GM12873 (cell line): ENCODE results near the gene PLEKHA3.

Experiments used
- TF ChIP-seq, protein P1 (sequence below): IDR thresholded peaks from 2 replicates; pipeline ENCODE4 v1.5.1; 2012; ENCODE audit warnings: low read depth, mild to moderate bottlenecking, moderate library complexity, low read length, control low read depth; ENCODE audit not compliant: insufficient read depth; ENCODE audit errors: missing control alignments

PLEKHA3 gene

DNA sequence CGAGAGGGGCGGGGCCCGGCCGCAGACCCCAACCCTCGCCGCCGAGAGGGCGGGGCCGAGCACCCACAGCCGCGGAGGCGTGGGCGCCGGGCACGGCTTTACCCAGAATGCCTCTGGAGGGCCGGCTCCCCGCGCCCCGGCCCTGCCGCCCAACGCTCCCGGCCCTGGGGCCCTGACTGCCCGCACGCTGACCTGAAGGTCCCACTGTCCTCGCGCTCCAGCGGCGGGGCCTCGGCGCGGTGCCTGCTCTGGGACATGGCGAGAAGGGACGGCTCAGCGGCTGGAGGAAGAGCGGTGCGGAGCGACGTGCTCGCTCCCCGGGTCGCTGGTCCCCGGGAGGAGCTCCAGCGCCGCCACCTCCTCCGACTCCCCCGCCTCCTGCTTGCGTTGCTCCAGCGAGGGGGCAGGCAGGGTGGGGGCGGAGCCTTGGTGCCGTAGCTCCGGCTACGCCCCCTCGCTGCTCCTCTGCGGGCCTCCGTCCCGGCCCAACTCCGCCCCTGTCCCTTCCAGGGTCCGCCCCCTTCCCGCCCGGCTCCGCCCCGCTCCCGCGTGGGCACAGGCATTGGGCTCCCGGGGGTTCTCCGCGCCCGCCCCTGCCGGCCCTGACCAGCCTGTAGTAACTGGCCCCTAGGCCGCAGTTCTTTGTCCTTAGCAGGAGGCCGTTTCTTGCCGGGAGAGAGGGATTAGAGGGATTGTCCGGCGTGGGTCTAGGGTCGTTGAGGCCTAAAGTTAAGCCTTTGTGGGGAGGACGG lies 29.3 kb upstream of the PLEKHA3 start, which contains the start of the genes PJVK and PRKRA:
TSS of gene PJVK (plus strand) at position 605 of the 752 bp plus-strand sequence. CDS start 2,032 bp downstream, outside the sequence.
TSS of gene PRKRA (minus strand) at position 402 of the 752 bp plus-strand sequence. CDS start at position 257, 145 bp downstream.
- TF ChIP-seq, protein P1, sequence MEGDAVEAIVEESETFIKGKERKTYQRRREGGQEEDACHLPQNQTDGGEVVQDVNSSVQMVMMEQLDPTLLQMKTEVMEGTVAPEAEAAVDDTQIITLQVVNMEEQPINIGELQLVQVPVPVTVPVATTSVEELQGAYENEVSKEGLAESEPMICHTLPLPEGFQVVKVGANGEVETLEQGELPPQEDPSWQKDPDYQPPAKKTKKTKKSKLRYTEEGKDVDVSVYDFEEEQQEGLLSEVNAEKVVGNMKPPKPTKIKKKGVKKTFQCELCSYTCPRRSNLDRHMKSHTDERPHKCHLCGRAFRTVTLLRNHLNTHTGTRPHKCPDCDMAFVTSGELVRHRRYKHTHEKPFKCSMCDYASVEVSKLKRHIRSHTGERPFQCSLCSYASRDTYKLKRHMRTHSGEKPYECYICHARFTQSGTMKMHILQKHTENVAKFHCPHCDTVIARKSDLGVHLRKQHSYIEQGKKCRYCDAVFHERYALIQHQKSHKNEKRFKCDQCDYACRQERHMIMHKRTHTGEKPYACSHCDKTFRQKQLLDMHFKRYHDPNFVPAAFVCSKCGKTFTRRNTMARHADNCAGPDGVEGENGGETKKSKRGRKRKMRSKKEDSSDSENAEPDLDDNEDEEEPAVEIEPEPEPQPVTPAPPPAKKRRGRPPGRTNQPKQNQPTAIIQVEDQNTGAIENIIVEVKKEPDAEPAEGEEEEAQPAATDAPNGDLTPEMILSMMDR: no peak

- TF ChIP-seq, protein P1: no peak
Measured at GRCh38 chr2:178452334-178452733, 27.9 kb upstream of the PLEKHA3 start.

GRCh38 chr2:178452870-178453269 lies 27.4 kb upstream of the PLEKHA3 start:
- TF ChIP-seq, protein P1: no peak

DNA sequence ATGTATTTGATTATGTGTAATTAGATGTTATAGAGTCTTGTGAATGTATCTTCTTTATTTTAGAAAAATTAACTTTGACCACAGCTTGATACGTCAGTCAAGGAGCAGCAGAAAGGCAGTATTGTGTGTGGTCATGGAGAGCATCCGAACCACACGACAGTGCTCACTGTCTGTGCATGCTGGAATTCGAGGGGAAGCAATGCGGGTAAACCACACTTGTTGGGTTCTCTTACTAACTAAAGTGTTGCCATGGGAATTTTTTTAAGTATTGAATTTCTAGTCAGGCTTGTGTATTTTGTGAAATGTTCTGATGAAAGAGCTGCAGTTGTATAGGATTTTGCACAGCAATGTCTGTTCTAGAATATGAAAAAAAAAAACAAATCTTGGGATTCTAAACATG lies 24.3 kb upstream of the PLEKHA3 start:
- TF ChIP-seq, protein P1: no peak

GRCh38 chr2:178457390-178457886 lies 22.8 kb upstream of the PLEKHA3 start:
- TF ChIP-seq, protein P1: no peak

DNA sequence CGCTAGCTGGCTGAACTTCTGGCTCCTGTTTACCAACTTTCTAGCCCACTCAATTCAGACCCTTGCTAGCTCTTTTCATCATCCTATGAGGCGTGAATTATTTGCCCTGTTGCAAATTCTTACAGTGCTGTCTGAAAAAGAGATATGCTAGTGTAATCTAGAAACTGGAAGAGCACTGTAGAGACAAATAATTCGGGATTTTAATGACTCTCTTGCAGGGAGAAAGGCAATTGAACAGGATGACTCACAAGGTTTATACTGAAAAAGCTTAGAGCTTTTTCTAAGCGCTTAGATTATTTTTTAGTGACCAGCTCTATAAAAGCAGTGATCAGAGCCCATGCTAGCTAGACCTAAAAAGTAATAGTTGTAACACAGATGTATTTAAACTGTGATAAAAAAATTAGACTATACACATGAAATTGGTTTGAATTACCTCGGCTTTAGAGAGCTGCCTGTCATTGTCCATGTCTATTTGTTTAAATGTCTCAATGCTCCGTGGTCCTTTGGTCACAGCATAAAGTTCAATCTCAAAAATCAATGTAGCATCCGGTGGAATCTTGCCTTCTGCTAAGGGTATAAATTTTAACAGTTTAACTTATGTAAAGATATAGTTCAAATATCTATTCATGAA lies 10.9 kb upstream of the PLEKHA3 start:
- TF ChIP-seq, protein P1: no peak

DNA sequence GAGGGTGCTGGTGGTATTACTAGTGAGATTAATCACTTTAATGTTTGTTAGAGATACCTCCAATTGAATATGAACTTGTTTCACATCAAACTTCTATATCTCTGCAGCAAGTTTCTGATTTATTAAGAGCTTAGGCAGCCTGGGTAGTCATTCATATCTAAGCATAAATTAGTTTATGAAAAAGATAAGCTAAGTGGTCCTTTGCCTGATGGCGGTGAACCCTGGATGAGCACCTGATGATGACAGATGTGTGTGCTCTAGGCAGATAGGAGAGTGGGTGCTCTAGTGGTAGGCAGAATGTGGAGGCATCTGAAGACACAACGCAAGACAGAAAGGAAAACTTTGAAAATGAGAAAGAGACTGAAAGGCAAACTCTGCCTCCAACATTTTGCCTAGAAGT lies 6.9 kb upstream of the PLEKHA3 start:
- TF ChIP-seq, protein P1: no peak
